GM18873 (cell line): ENCODE results near the gene TBC1D7.

Experiments used
- ATAC-seq: cut with Tn5 transposase; IDR thresholded peaks from one replicate; pipeline ENCODE4 v1.9.1; 2021; ENCODE audit warnings: mild to moderate bottlenecking, moderate library complexity, moderate number of reproducible peaks; ENCODE audit not compliant: unreplicated experiment, low FRiP score

The TBC1D7 gene

DNA sequence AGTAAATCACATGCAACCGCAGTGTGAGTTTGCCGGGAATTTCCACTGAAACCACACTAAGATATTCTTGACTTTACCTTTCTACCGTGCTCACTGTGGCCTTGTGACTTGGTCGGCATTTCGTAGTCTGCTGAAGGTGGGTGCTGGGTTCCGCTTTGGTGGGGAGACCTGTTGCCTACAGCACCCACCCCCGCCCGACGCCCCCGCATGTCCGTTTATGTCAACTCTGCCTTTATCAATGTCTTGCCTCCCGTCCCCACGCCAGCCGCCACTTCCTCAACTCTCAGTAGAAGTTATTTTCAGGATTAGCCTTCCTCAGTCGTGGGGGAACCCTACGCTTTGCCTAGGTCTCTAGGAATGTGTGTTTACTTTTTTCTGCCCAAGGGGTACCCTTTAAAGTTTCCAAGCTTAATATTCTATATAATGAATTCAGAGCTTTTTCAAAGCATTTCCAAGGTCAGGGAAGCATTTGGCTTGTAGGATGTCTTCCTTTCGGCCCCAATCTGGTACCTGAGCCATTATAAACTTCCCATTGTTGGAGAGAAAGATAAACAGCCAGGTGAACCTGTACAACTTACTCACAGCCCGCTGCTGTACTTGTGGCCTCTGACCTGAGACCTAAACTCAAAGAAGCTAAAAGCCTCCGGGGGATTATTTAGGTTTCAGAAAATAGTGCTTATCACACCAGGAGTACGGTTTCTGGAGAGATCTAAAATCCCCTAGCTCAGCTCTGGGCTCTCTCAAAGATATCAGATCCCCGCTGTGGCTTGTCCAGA is 54.2 kb downstream of the TBC1D7 start:
- peak; percentile 38 for ATAC-seq

- no peak for ATAC-seq
Observed at GRCh38 chr6:13273202-13273930, 55.0 kb downstream of the TBC1D7 start.

DNA sequence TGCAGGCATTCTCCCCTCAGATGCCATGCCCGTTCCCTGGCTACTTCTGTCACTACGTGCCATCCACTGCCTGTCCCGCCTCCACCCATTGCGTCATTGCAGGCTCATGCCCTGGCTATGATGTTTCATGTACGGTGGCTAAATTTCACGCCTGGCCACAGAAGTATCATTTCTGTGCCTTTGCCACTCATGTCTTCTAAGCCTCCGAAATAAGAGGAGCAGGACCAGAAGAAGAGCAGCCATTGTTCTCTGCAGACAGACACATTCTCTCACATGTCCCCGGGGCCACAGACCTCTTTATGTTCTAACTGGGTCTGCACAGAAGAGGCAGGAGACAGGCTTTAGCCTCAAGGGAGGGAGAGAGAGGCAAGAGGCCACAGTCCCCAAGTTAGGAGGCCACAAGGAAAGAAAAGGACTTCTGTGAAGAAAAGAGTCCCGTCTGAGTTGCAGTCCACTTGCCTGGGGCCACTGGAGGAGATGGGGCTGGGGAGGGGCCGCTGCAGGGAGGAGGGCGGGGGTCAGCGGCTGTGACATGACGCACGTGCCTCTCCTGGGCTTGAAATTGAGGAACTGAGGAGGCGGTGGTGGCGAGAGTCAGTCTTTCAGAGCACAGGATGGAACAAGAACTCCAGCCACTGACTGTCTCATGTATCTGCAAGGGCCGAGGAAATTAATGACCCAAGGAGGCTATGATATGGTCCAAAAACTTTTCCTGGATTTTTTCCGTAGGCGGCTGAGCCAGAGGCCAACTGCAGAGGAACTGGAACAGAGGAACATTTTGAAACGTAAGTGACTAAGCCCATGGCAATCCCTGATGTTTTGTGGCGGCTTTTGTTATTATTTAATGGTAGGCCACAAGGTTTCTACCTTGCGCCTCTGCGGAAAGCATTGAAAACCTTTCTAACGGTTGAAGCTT is 55.9 kb downstream of the TBC1D7 start:
- peak; percentile 34 for ATAC-seq

GRCh38 chr6:13268913-13269518 is 59.3 kb downstream of the TBC1D7 start:
- no peak for ATAC-seq

DNA sequence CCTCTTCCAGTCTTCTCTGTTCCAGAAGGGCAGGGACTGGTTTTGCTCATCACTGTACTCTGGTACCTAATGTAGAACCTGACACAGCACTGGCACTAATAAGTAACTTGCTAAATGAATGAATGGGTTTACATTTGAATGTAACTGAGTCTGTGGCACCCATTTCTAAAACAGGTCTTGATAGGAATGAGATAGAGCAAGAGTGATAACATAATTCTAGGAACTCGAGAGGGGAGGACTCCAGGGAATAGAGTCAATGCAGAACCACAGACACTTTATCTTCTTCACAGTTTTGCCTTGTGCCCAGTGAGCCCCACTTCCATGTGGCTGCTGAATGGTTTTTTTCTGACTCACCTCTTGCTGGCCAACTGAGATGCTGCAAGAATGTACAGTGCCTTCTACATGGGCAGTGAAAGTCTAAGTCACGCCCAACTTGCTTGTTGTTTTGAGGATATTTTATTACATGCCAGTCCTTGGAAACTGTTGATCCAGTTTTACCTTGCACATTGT is 61.1 kb downstream of the TBC1D7 start:
- ATAC-seq: no peak

GRCh38 chr6:13263669-13264068 is 64.7 kb downstream of the TBC1D7 start:
- no peak for ATAC-seq

- no peak for ATAC-seq
Observed at GRCh38 chr6:13262302-13263230, 65.8 kb downstream of the TBC1D7 start.

DNA sequence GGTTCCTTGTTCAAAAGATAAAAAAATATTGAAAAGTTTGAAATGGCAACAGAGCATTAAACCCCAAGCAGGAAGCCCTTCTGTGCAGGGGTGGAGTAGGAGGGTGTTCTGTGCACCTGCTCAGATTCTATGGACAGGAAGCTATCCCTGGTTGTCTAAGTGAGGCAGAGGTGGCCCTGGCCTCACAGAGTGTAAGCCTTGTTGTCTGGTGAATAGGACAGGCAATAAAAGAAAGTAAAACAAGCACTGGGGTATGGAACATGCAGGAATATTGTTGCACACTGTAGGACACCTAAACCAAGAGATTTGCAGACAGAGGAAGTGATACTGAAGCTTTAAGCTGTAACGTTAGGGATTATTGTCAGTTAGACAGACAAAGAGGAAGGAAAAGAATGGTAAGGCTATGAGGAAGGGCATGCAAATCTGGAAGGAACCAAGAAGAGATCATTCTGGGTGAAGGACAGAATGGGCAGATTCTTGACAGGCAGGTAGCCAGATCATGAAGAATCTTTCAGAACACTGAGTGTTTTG is 66.8 kb downstream of the TBC1D7 start:
- peak; percentile 56 for ATAC-seq

GRCh38 chr6:13260831-13261230 is 67.5 kb downstream of the TBC1D7 start:
- no peak for ATAC-seq

- no peak for ATAC-seq
Observed at GRCh38 chr6:13260101-13260598, 68.2 kb downstream of the TBC1D7 start.

- peak; percentile 40 for ATAC-seq
Observed at GRCh38 chr6:13259393-13259792, 68.9 kb downstream of the TBC1D7 start.

DNA sequence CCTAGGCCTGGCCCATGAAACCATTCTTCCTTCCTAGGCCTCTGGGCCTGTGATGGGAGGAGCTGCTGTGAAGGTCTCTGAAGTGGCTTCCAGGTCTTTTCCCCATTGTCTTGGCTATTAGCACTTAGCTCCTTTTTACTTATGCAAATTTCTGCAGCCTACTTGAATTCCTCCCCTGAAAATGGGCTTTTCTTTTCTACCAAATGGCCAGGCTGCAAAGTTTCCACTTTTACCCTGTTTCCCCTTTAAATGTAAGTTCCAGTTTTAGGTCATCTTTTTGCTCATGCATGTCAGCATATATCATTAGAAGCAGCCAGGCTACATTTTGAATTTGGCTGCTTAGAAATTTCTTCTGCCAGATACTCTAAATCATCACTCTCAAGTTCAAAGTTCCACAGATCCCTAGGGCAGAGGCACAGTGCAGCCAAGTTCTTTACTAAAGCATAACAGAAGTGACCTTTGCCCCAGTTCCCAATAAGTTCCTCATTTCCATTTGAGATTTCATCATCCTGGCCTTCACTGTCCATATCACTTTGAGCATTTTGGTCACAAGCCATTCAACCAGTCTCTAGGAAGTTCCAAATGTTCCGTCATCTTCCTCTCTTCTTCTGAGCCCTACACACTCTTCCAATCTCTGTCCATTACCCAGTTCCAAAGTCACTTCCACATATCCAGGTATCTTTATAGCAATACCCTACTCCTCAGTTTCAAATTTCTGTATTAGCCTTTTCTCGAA is 71.9 kb downstream of the TBC1D7 start:
- no peak for ATAC-seq
